Endothelial cell of umbilical vein (primary cell): Measurements from ENCODE around the gene CAPS. TPM values are rescaled to one million over a fixed set of nuclear protein-coding genes. Genes with fewer than 3 reads are reported as not detected.

Experiments
- BruUV-seq: library from RNA; stranded (reverse); fragments of 400-500 nt; replicated peaks from 2 replicates; lab custom pipeline; 2021; lab: Mats Ljungman, UMichigan
- CTCF ChIA-PET: fragments of 300-600, 350-600 bp; sonication (Branson Sonifier 250); formaldehyde crosslinking; loops from one replicate; lab custom pipeline; 2021; ENCODE audit warnings: antibody characterized with exemption, inconsistent platforms; lab: Charles Lee
- POLR2A ChIA-PET: fragments of 300-600, 350-600 bp; sonication (Branson Sonifier 250); formaldehyde crosslinking; loops from one replicate; lab custom pipeline; 2021; ENCODE audit warnings: antibody characterized with exemption, inconsistent platforms; lab: Charles Lee
- DNase-seq: peaks from one replicate; pipeline ENCODE4 v3.0.0-alpha.2; 2011; ENCODE audit warnings: low read depth, low spot score
- FAIRE-seq: peaks from 2 replicates; lab custom pipeline; 2011; peaks lifted over from hg19 to GRCh38; lab: Jason Lieb, UNC
- H2AFZ ChIP-seq: 2 replicates; pipeline ENCODE4 v1.6.0; 2012; ENCODE audit warnings: low read depth, low read length, control low read depth, inconsistent platforms
- H3K27ac ChIP-seq: 2 replicates; pipeline ENCODE4 v1.5.1; 2011; ENCODE audit warnings: low read depth, mild to moderate bottlenecking, control low read depth, low read length, moderate library complexity; ENCODE audit not compliant: insufficient read depth
- H3K27me3 ChIP-seq, 2 experiments: 2 replicates each; pipeline versions ENCODE4 v1.6.0 to v1.6.1; 2011; ENCODE audit warnings: low read length in 2 of 2, mixed read lengths in 1 of 2; ENCODE audit not compliant: control insufficient read depth in 2 of 2, insufficient read depth in 2 of 2
- H3K36me3 ChIP-seq, 2 experiments: 2 replicates in 1 of 2; 3 replicates in 1 of 2; pipeline ENCODE4 v1.5.1; 2011; ENCODE audit warnings: low read length in 2 of 2, mild to moderate bottlenecking in 1 of 2, moderate library complexity in 1 of 2; ENCODE audit not compliant: control insufficient read depth in 2 of 2, insufficient read depth in 2 of 2; ENCODE audit errors: extremely low read depth in 1 of 2
- H3K4me1 ChIP-seq: 3 replicates; pipeline ENCODE4 v1.5.1; 2011; ENCODE audit warnings: mild to moderate bottlenecking, low read length; ENCODE audit not compliant: control insufficient read depth, insufficient read depth; ENCODE audit errors: extremely low read depth
- H3K4me2 ChIP-seq: 2 replicates; pipeline ENCODE4 v1.6.1; 2011; ENCODE audit warnings: low read length, control low read depth, mixed read lengths; ENCODE audit not compliant: insufficient read depth
- H3K4me3 ChIP-seq, 3 experiments: fragments of 200-600 bp in 1 of 3; sonication (generic), shearing (Covaris generic) in 1 of 3; replicated peaks in 1 of 3; 2 replicates each; pipeline ENCODE4 v1.5.1; 2011 to 2016; ENCODE audit warnings: control low read depth in 3 of 3, low read length in 3 of 3, mild to moderate bottlenecking in 2 of 3, inconsistent platforms in 1 of 3, low read depth in 1 of 3, moderate library complexity in 1 of 3; ENCODE audit not compliant: insufficient read depth in 1 of 3
- H3K79me2 ChIP-seq: 2 replicates; pipeline ENCODE4 v1.6.0; 2012; ENCODE audit warnings: low read length, inconsistent platforms; ENCODE audit not compliant: control insufficient read depth, insufficient read depth
- H3K9ac ChIP-seq: replicated peaks from 2 replicates; pipeline ENCODE3; 2011; ENCODE audit warnings: low read length, control low read depth; ENCODE audit not compliant: insufficient read depth; ENCODE audit errors: extremely low read depth
- H3K9me1 ChIP-seq: replicated peaks from 3 replicates; pipeline ENCODE4 v1.6.0; 2011; ENCODE audit warnings: mild to moderate bottlenecking, low read length; ENCODE audit not compliant: control insufficient read depth, insufficient read depth; ENCODE audit errors: extremely low read depth
- H3K9me3 ChIP-seq: replicated peaks from 2 replicates; pipeline ENCODE4 v1.5.1; 2012; ENCODE audit warnings: low read length, inconsistent platforms; ENCODE audit not compliant: control insufficient read depth, insufficient read depth
- H4K20me1 ChIP-seq: replicated peaks from 2 replicates; pipeline ENCODE3; 2011; ENCODE audit warnings: mild to moderate bottlenecking, low read length; ENCODE audit not compliant: control insufficient read depth, insufficient read depth; ENCODE audit errors: extremely low read depth
- CTCF ChIP-seq, 2 donors: IDR thresholded peaks; 1 replicate in 1 of 2; 2 replicates in 1 of 2; pipeline ENCODE4 v1.5.1; 2011; ENCODE audit warnings: low read length in 2 of 2, mild to moderate bottlenecking in 2 of 2, moderate library complexity in 2 of 2, control low read depth in 1 of 2, inconsistent platforms in 1 of 2, low read depth in 1 of 2; ENCODE audit not compliant: insufficient read depth in 1 of 2; ENCODE audit errors: extremely low read depth in 1 of 2
- EZH2 ChIP-seq: IDR thresholded peaks from 2 replicates; pipeline ENCODE4 v1.6.1; 2012; ENCODE audit warnings: borderline replicate concordance, low read depth, mild to moderate bottlenecking, moderate library complexity, low read length, inconsistent platforms; ENCODE audit not compliant: severe bottlenecking
- FOS ChIP-seq: IDR thresholded peaks from 2 replicates; pipeline ENCODE4 v1.6.1; 2011; ENCODE audit warnings: mild to moderate bottlenecking, low read length, moderate library complexity, borderline replicate concordance; ENCODE audit not compliant: insufficient read depth
- GATA2 ChIP-seq: IDR thresholded peaks from 2 replicates; pipeline ENCODE4 v1.7.0; 2011; ENCODE audit warnings: low read depth, mild to moderate bottlenecking, moderate library complexity, mixed read lengths, low read length; ENCODE audit not compliant: insufficient read length, insufficient read depth
- JUN ChIP-seq: IDR thresholded peaks from 2 replicates; pipeline ENCODE4 v1.6.1; 2011; ENCODE audit warnings: borderline replicate concordance, low read depth; ENCODE audit not compliant: insufficient read length, insufficient read depth
- MAX ChIP-seq: IDR thresholded peaks from 2 replicates; pipeline ENCODE4 v1.6.1; 2011; ENCODE audit not compliant: insufficient read depth, insufficient read length
- MYC ChIP-seq: IDR thresholded peaks from one replicate; pipeline ENCODE4 v1.6.1; 2011; ENCODE audit warnings: mild to moderate bottlenecking, low read depth, low read length
- POLR2A ChIP-seq: IDR thresholded peaks from 2 replicates; pipeline ENCODE4 v1.6.1; 2012; ENCODE audit warnings: low read depth, mild to moderate bottlenecking, control low read depth, low read length
- POLR2AphosphoS5 ChIP-seq: IDR thresholded peaks from 2 replicates; pipeline ENCODE4 v1.6.1; 2012; ENCODE audit warnings: low read depth, mild to moderate bottlenecking, control low read depth, low read length, moderate library complexity; ENCODE audit not compliant: insufficient read depth
- dilution Hi-C: fragments of 300-500 bp; cut with MboI; formaldehyde crosslinking; loops from one replicate; pipeline ENCODE4 v1.15.0; 2019; ENCODE audit warnings: low sequenced_read_pairs; ENCODE audit not compliant: extremely low pct_ligation_motif_present
- intact Hi-C: fragments of 100-400 bp; cut with micrococcal nuclease; formaldehyde crosslinking; loops from one replicate; pipeline ENCODE4 v1.10.0; 2022
- polyA plus RNA-seq, 4 experiments: library from polyadenylated mRNA; depleted of rRNA in 3 of 4; stranded (reverse) in 3 of 4; unstranded in 1 of 4; fragments of >200 nt; gene quantifications; 2 replicates each; pipeline versions ENCODE4 v1.2.1 to v1.2.3, GENCODE V29; 2011 to 2012; ENCODE audit warnings: missing spikeins in 1 of 4
- total RNA-seq: library from RNA; stranded (reverse); gene quantifications from 2 replicates; pipeline ENCODE4 v1.2.3, GENCODE V29; 2021

CAPS gene
- total and polyA plus RNA-seq, 2 donors (not counting 3 experiments of a cell fraction or from before 2014, with no cell fraction given): 6.9 to 8.9 TPM

GRCh38 chr19:5935473-5936291 lies 21.6 kb downstream of the CAPS start:
- Histone ChIP-seq H3K36me3 (peaks cover 4 to 16% of the 10 kb centered on the region in 2 experiments), H3K27ac (peak overlapping the region; percentile 42), H3K9ac (no peak overlapping the region), H3K9me1 (no peaks in the 10 kb centered on the region), H4K20me1 (no peaks in the 10 kb centered on the region), H3K27me3 (no peaks in the 10 kb centered on the region), H3K4me2 (peak overlapping the region; percentile 14), H3K4me1 (peaks cover 30% of the 10 kb centered on the region), H3K9me3 (no peaks in the 10 kb centered on the region), H2AFZ (no peak overlapping the region), H3K4me3 (no peak overlapping the region), H3K79me2 (no peaks in the 10 kb centered on the region)
- no peak for TF ChIP-seq MAX
- TF ChIP-seq EZH2: no peak
- TF ChIP-seq POLR2AphosphoS5: no peak
- TF ChIP-seq CTCF (IDR thresholded peaks at IDR 0.05; ENCODE audit: extremely low read depth in 1 of 2, insufficient read depth in 1 of 2, low read depth in 1 of 2, low read length in 2 of 2): no peak
- no peak for TF ChIP-seq FOS
- no peak for TF ChIP-seq POLR2A
- TF ChIP-seq GATA2: no peak
- no peak for TF ChIP-seq JUN
- TF ChIP-seq MYC: no peak
- BruUV-seq: no TSS peak
- ChIA-PET POLR2A (interaction anchor here (1.0 kb wide), 1 partner anchor 32 kb away, joined by 3 read pairs; the partner anchor contains the start of gene NDUFA11), CTCF (interaction anchor here (0.6 to 3.4 kb wide), 11 partner anchors 16 to 152 kb away, joined by 3 to 28 read pairs (median 4); partner anchors contain the start of gene NRTN)
- no peak for DNase-seq
- dilution Hi-C loops: no loop called here
- FAIRE-seq: no peak
- intact Hi-C loops: no loop called here
